Fibroblast of skin of right biceps (primary cell): ENCODE data around the gene TBXAS1.

ENCODE experiments used
- DNase-seq: peaks from one replicate; pipeline ENCODE4 v3.0.0-alpha.2; 2013

TBXAS1 gene

DNA sequence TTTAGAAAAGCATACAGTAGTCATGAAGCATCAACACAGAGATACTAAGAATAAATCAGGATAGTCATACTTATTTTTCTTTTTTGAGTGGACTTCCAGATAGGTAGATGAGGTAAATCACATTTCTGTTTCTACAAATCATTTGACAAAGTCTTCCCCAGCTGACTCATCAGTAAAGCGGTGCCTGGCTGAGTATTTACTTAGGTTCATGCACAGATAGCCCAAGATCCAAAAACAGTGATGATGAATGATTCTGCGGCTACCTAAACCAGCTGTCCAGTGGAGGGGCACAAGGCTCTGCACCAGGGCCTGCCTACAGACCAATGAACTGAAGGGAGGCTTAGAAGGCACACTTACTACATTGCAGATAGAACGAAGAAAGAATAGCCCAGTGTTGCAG lies 120.6 kb downstream of the TBXAS1 start:
- no peak for DNase-seq

DNA sequence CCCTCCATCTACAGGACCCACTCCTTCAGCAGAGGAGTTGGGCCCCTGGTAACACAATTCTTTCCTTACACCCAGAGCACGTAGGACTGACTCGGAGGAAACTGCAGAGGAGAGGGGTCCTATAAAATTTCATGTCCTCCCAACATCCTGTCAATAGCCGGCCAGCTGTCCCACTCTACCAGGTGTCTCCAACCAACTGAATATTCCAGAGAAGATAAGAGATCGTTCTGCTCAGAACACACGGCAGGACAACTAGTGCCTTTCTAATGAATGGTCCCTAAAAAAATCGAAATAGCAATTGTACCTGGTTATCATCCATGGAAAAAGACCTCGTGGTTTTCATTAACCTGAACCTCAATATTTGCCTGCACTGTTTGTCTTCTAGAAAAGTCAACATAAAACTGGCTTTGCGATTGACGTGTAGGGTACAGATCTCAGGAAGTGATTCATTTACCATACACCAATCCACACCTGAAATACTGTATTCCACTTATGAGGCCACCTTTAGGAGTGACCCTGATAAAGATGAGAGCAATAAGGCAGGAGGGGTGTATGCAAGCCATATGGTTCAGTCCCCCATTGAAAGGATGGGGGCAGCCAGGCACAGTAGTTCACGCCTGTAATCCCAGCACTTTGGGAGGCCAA lies 121.9 kb downstream of the TBXAS1 start:
- no peak for DNase-seq

DNA sequence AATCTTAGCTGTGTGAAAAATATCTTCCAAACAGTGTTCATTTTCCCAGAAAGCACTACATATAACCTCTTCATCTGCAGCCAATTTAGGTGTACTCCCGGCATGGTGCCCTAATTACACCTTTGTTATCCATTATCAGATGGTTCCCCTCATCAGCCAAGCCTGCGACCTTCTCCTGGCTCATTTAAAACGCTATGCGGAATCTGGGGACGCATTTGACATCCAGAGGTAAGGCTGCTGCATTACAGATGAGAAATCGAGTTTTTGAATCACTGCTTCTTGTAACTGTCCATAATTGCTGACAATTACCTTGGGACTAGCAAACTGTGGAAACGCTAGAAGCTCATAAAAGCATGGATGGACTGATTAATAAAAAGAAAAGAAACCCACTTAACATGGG lies 124.2 kb downstream of the TBXAS1 start:
- no peak for DNase-seq

DNA sequence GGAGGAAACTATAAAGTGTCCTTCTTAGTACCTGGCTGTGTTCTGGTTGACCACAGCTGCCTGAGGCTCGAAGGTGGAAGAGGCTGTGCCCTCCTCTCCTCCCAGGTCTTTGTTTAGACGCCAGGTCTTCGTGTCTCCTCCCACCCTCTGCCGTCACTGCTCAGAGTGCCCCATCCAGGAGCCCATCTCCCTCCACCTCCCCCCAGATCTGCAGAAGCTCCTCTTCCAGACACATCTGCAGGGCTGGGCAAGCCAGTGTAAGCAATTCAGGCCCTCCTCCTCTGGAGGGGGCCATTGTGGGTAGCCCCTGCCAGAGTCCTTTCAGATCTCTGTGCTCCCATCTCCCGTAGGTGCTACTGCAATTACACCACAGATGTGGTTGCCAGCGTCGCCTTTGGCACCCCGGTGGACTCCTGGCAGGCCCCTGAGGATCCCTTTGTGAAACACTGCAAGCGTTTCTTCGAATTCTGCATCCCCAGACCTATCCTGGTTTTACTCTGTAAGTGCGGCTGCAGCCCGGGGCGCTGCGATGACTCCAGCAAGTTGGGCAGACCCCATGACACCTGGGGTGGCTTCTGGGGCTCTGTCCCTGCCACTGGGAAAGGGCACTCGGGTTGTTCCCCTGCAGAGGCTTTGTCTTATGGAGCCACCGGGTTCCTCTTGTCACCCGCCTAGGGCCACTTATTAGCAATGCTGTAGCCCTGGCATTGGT lies 126.2 kb downstream of the TBXAS1 start:
- no peak for DNase-seq

DNA sequence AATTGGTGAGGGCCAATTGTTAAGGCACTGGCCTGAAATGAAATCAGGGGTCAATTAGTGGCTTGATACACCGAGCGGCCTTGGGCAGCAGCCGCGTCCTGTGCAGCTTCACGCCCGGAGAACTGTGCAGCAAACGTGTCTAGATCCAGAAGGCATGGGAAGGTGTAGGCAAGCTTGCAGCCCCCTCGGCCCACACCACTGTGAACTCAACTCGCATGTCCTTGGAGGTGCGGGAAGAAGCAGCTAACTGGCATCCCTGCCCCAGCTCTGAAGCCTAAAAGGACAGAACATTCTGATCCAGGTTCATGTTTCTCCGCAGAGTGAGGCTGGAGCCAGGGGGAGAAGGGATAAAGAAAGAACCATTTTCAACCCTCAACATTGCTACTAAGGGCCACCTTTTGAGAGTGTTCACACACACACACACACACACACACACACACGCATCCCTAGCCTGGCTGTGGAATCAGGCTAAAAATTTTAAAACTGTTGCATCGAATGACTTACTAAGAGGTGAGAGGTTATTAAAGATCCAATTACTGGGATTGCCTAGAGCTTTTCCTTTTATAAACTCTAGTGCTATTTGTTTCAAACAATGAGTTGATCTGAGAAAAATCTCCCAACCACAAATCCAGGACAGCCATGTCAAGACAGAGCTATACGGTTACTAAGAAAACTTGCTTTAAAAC lies 129.7 kb downstream of the TBXAS1 start:
- DNase-seq: peak; percentile 4

DNA sequence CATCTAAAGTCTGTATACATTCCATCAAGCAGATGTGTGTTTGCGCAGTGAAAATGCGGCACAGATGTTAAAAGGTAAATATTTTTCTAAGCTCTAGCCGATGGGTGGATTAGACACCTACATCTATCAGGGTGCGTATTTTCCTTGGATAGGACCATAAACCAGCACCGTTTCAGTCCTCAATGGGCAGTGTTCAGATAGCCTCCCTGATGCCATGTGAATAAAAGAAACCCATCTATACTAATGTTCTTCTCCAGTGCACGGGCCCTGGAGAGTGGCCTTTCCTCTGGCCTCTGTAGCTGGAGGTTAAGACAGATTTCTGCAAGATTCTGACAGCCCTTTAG lies 130.2 kb downstream of the TBXAS1 start:
- DNase-seq: no peak

DNA sequence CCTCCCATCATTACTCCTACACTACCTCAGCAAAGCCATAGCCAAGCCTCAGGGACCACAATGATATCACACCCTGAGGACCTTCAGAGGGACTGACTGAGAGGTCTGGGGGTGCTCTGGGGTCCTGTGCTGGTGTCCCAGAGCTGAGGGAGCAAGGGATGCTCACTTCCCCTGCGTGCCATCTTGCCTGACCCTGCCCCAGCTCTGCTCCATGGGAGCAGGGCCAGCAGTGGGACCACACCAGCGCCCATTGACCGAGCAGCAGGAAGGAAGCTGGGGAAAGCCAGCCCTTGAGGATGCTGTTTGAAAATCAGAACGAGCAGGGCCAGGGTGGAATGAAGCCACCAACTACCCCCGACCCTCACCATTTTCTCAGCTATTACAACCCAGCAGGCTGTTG lies 130.7 kb downstream of the TBXAS1 start:
- DNase-seq: no peak

DNA sequence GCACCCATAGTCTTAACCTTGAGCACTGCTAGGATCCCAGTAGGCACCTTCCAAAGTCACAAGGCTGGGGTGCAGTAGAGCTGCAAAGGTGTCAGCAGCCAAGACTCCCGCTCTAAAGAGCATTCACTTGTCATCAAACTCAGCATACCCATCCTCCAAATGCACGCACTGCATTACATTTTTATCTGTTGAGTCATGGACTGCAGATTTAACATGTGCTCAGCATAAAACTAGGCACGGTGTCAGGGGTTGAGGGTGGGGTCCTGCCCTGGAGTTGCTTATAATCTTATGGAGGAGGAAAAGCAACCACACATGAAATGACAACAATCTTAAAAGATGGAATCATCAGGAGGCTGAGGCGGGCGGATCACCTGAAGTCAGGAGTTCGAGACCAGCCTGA lies 131.1 kb downstream of the TBXAS1 start:
- peak; percentile 61 for DNase-seq

DNA sequence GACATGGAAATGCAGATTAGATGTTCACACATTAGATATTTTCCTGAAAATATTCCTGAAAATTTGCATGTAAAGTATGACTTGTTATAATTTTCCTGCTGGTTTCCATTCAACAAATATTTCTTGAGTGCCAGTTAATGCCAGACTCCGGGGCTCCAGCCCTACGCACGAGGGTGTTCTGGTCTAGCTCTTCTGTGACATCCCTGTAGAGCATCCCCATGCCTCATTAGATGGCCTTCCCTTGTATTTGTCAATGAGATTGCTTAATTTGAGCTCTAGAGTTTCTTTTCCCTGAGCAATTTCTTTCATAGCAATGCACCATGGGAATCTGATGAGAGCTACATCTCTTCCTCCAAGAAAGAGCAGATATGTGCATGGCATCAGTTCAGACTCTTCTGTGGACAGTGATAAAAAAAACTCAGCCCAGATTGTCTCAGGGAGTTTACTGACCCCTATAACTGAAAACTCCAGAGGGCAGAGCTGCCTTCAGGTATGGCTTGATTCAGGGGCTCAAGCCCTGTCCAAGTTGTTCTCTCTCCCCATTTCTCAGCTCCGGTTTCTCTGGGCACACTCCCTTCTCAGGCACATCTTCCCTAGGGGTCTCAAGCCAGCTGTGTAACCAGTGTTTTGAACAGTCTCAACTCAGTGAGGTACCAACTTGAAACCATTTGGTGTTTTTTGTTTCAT lies 137.0 kb downstream of the TBXAS1 start:
- DNase-seq: no peak

DNA sequence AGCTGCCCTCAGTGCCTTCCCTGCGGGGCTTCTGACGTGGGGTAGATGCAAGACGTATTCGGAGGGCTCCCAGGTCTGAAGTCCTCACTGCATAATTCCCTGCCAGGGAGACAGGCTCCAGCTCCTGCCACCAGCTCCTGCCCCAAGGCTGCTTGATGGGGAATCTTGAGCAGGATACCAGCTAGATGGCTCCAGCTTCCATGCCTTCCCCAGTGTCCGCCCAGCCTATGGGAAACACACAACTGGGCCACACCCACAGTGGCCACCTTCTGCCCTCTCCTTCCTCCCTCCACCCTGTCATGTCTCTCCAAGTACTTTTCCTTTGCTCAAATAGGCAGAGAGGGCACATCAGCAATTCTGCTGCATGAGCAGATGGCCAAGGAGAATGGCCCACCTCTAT lies 137.9 kb downstream of the TBXAS1 start:
- no peak for DNase-seq

DNA sequence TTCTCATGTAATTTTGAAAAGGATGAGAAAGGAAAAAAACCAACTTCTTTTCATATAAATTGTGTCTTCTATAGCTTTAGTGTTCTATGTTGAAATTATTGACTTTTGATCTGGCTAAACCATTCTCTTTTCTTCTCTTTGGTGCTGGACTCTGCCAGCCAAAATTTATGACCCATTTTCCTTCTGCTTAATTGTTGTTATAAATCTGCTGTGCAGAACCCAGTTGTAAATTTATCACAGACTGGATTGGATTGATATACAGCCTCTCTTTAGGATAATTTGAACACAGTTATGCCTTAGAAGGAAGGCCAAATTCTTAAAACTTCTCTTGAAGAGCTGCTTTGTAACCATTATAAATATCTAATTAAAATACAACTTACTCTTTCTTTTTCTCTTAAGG lies 139.9 kb downstream of the TBXAS1 start:
- no peak for DNase-seq

DNA sequence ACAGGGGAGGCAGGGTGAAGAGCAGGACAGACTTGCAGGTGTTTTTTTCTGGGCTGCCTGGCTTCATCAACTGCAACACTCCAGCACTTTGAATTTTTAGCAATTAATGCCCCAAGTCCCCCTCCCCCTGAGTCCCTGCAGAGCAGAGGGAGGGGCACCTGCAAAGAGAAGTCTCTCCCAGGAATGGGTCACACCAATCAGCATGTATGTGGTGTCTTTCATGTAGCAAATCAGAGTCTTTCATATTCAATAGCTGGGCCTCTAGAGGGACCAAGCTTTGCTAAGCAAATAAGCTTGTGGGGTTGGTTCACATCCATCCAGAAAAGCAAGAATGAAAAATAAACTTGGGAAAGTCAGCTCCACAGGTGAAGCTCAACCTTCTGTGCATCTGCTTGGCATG lies 143.0 kb downstream of the TBXAS1 start:
- DNase-seq: no peak

DNA sequence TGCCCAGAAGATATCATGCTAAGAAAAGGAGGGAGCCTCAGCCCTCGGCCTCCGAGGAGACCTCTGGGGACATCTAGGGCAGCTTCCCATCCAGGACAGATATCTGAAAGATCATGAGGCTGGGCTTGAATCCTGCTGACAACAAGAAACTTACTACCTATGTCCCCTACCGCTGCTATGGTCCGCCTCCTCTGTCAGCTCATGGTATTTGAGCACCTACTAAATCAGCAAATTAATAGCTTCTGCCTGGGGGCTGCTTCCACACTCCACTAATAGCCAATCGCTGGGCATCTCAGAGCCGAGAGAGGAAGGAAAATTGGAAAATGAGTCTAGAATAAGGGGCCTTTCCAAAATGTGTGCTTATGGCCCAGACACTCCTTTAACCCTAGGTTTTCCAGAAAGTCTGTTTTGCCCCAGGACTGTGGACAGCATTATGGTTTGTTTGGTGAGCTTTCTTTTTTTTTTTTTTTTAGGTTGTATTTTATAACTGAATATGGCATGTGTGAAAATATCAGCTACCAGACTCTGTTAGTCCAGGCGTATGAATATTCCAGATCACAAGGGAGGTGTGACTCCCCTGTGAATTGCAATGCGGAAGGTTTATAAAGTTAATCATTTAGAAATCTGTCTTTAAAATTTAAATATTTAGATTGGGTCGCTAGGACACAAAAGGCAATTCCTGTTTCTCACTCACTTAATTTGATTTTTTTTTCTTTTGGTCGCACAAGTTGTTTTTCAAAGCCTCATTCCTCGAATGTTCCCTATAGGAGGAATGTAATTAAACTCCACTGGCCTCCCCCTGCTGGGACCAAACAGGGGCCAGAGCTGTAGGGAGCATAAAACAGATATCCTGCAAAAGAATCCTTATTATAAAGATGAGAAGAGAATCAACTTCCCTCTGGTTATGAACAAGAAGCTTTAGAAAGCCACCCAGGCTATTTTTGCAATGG lies 144.3 kb downstream of the TBXAS1 start:
- no peak for DNase-seq

DNA sequence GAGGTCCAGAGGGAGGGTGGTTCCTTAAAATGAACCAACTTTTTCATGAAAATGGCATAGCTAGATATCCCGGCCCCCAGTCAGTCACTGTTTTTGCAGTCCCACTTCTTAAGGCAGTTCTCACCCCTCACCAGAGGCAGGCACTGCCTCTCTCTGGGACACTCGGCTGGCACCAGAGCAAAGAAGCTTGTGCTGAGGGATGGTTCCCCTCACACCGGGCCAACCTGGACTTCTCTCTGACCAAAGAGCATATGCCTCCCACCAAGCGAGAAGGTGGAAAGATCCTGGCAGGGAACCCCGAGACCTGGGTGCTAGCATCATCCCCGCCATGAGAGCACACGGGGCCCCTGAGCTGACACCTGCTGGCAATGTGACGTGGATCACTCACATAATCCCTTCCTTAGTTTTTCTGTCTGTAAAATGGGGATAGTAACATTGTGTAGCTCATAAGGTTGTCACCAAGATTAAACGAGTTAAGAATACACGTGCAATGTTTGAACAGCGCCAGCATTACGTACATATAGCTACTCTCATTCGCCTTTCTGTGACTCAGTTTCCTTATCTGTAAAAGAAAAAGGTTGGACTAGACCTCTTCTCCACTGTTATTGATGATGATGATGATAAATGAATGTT lies 145.2 kb downstream of the TBXAS1 start:
- no peak for DNase-seq

DNA sequence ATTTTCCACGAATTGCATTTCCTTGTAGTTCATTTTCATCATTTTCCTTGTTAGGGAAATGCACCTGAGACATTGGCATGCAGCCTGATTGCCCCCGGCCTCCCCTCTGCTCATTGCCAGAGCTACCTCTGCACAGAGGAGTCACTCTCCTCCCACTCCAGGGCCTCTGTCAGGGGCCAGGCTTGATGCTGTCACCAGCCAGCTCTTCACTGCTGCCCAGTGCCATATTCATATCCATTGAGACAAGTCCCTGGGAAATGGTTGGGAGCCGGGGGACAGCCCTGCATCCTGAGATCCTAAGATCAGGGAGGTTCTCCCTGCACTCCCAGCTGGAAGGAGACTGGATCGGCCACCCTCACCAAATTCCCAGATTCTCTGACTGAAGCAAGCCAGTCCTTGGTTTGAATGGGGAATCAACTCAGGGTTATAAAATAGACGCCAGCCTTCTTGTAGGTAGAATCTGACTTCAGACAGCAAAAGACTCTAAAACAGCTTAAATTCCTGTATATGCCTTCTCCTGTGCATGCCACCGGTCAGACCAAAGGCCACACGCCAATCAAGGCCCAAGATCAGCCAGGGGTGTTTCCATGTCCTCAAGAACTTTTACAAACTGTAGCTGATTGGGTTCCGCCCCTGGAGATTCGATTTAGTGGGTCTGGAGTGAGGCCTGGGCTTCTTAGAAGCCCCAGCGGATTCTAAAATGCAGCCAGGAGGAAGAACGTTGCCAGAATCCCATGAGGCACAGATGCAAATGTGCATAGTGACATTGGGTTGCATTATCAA lies 147.2 kb downstream of the TBXAS1 start:
- DNase-seq: no peak

DNA sequence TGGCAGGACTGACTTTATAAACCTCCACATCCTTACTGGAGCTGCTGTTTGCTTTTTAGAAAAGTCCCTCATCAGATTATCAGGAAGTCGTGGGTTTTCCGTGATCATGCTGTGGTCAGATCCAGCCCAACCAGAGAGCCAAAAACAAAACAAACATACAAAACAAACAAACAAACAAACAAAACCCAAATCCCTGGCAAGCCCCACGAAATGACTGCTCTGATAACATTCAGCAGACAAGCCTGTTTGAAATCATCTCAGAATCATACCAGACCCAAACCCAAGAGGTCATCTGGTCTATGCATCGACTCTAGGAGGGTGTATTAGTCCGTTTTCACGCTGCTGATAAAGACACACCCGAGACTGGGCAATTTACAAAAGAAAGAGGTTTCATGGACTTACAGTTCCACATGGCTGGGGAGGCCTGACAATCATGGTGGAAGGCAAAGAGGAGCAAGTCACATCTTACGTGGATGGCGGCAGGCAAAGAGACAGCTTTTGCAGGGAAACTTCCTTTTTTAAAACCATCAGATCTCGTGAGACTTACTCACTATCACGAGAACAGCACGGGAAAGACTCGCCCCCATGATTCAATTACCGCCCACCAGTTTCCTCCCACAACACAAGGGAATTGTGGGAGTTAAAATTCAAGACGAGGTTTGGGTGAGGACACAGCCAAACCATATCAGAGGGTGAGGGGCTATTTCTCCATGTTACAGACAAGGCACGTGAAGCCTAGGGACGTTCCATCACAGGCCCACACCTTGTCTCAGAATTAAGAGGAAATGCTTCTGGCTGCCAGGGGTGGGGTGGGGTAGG lies 148.0 kb downstream of the TBXAS1 start:
- no peak for DNase-seq

DNA sequence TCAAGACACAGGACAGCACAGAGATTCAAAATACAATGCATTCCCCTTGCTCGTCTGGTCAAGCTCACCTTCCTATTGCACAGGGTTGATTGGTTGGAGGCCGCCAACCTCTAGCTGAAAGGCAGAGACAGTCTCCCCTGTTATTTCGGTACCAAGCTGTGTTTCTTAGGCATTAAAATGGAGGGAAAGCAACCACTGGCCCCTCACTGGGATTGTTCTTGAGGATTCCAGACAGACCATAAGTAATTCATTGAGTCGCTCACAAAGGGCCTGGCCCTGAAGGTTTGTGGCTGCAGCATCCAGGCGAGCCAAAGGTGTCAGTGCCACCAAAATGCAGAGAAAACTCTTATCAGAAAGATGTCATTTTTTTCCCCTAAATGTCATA lies 152.4 kb downstream of the TBXAS1 start:
- no peak for DNase-seq

DNA sequence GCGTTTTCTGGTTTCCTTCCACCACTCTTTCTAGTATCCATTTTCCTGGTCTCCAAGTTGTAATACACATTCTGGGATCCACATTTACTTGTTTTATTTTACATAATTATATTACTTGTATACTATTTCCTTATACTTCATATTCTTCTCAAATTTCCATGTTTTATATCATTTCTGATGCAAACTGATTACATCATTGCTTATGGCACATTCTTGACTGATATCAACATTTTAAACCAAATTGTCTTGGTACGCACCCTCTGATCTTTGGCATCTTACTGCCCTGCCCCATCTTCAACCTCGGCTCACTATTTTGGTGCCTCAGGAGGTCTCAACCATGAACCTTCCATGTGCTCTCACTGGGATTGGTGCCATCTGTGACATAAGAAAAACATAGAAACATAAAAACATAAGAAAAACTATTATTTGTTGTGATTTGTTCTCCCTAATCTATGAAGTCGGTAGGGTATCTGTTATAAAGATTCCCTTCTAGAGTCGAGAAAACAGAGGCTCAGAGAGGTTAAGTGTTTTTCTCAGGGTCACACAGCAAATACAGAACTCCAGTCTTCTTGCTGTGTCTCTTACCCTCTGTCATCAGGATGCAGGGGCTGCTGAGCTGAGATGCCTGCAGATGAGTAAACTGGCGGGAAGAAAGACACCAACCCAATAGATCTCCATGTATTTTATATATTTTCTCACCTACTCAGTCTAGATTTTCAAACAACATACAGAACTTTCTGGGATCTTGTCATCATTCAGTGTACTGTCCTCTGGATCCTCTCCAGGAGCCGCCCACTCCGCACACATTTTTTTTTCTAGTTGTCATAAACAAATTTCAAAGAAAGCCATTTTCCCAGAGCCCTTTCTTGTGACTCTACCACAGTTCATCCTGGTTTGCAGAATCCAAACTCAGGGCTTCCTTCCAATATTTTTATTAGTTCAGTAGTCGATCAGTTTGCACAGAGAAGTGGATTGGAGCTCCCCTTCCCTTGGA lies 154.2 kb downstream of the TBXAS1 start:
- no peak for DNase-seq
